Transverse colon (tissue), 4 donors: ENCODE data around the gene DTWD2.

ENCODE experiments used
- CTCF ChIP-seq, 5 experiments: fragments of 200-600 bp in 3 of 5; fragments of 450-650 bp in 2 of 5; sonication (generic) in 3 of 5; IDR thresholded peaks; 1 replicate in 2 of 5; 2 replicates in 3 of 5; pipeline ENCODE4 v1.5.1; 2016 to 2017; ENCODE audit warnings: antibody characterized with exemption in 5 of 5, inconsistent platforms in 3 of 5, mild to moderate bottlenecking in 2 of 5, moderate library complexity in 1 of 5
- EP300 ChIP-seq: sonication (generic); formaldehyde crosslinking; IDR thresholded peaks from one replicate; pipeline ENCODE4 v1.6.1; 2017; ENCODE audit warnings: antibody characterized with exemption, low read depth
- POLR2A ChIP-seq: fragments of 450-650 bp; IDR thresholded peaks from one replicate; pipeline ENCODE4 v1.6.1; 2016; ENCODE audit warnings: antibody characterized with exemption, mild to moderate bottlenecking, moderate library complexity
- POLR2AphosphoS5 ChIP-seq, 3 donors: sonication (generic); formaldehyde crosslinking; IDR thresholded peaks; one replicate each; pipeline ENCODE4 v1.6.1; 2016; ENCODE audit warnings: antibody characterized with exemption in 3 of 3

- TF ChIP-seq CTCF (IDR thresholded peaks at IDR 0.05) (no peak), POLR2A (no peak), POLR2AphosphoS5 (IDR thresholded peaks at IDR 0.05) (no peak), EP300 (no peak)
These were observed 47.9 kb upstream of the DTWD2 start for GRCh38 chr5:119036101-119036762.
